ENCODE measurements around the gene TAAR2.
"Not testable (repeated sequence)": the region's sequence is repeated elsewhere in the genome, so short reads cannot be mapped to it uniquely, and the experiment has no call there.

Gene TAAR2

DNA sequence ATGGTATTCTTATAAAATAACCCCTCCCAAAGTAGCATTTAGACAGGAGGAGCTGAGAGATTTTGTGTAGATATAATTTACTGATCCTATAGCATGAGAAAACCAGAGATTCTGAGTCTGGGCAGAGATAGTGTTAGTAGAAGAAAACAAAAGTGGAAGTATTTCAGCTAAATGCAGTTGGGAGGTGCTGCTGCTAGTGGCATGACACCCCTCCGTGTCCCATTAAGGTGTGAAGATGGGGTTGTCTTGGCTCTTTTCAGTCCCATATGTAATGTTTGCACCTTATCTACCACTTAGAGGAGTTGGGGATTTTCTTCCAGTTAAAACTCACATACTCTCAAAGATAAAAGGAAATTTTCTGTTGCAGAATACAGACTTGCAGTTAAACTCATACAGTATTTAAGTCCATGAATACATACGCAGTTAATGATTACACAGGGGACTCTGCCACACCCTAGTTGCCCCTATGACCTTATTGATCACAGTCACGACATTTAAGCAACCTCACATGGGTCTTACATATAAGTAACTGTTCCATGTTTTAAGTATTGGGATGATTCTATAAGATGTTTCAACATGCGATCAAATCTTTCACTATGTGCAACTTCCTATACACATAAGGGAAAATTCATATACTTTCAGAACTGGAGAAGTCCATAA lies 11.5 kb downstream of the TAAR2 start:
- no peak for DNase-seq

DNA sequence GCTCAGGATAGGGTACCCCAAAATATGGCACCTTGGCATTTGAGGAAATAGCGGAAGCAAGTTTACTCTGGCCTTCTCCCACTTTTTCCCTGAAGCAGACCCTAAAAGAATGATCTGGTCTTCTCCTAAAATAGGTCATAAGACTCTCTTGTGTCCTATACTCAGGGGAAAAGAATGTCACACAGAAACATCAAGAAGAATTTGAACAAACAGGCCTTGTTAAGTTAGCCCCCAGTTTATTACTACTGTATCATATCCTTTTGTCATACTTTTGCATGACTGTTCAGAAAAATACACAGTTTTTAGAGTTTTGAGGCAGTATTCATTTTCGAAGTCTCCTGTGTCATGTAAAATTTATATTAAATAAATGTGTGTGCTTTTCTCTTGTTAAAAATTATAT lies 12.5 kb downstream of the TAAR2 start:
- no peak for DNase-seq

DNA sequence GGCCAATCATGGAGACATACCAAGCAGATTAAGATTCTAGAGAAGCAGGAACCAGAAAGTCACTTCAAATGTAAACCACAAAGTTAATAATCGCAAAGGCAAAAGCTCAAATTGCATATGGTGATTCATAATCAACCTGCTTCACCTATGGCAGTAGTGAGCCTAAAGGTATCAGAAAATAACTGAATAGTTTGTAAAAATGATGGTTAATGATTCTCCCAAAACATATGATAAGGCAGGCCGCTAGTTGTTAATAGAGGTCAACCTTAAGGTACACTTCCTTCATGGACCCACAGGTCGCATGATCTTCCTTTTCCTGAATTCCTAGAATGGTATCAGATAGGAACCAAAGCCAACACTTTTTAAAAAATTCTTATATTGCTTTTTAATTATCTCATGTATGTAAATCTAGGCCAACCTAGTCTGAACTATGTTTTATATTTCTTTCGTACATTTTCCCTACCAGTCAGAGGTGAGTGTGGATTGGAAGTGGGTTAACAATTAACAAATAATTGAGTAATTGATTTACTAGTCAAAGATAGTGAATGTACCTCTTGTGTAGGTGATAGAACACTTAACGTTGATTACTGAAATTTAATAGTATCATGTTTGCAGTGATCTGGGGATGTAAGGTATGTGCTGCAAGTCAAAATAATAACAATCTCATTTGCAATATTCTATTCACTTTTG lies 16.4 kb downstream of the TAAR2 start:
- DNase-seq: no peak

DNA sequence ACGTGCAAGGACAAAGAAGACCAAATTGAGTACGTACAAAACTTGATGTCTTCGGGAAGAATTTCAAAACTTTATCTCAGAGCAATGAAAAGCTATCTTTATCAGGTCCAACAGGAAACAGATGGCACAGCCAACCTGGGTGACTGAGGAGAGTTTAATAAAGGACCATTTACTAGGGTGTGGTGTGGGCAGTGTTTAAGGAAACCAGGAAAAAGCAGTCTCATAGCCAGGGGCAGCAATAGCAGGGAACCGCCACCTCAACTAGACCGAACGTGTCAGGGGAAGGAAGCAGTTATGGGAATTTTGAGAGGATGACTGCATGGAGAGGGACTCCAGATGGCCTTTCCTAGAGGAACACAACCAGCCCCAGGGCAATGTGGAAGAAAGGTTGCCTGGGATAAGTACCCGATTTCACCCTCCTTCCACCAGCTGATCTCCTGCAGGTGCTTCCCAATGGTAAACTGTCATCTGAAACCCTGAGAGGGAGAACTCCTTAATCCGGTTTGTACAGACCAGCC lies 19.4 kb downstream of the TAAR2 start:
- no peak for DNase-seq

DNA sequence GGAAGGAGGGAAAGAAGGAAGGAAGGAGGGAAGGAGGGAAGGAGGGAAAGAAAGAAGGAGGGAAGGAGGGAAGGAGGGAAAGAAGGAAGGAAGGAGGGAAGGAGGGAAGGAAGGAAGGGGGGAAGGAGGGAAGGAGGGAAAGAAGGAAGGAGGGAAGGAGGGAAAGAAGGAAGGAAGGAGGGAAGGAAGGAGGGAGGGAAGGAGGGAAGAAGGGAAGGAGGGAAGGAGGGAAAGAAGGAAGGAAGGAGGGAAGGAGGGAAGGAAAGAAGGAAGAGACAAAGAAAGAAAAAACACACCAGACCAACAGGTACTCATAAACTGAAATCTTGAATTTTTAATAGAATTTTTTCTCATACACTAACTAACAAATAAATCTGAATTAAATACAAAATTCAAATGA lies 23.2 kb downstream of the TAAR2 start:
- DNase-seq: not testable (repeated sequence)

DNA sequence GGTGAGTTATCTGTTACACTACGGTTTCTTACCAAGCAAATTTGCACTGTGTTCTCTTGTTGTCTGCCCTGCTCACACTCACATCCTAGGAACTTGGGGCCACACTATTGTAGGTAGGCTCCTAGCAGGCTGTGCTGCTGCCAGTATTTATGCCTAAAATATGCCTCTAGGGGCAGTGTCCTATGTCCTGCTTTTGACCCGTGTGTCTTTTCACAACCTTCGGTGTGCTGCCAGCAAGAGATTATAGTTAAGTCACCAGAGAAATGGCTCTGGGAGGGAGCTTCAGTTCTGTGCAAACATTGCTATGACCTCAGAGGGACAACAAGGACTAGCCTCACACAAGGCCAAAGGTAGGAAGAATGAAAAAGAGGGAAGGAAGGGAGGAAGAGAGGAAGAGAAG lies 25.6 kb downstream of the TAAR2 start:
- no peak for DNase-seq

DNA sequence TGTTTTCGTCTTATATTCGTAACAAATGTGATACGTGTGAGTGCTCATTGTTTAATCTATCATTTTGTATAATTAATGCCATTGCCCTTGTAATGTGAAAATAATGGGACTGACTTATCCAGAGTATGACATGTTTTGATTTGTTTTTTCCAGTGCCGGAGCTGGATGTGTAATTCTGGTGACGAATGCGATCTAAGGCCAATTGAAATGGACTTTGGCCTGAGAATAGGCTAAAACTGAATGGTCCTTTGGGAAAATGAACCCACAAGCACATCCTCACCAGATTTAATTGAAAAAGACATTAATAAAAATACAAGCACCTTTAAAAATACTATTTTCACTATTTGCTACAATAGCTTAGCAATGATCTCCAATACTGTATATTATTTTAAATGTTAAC lies 27.9 kb downstream of the TAAR2 start:
- DNase-seq: no peak

DNA sequence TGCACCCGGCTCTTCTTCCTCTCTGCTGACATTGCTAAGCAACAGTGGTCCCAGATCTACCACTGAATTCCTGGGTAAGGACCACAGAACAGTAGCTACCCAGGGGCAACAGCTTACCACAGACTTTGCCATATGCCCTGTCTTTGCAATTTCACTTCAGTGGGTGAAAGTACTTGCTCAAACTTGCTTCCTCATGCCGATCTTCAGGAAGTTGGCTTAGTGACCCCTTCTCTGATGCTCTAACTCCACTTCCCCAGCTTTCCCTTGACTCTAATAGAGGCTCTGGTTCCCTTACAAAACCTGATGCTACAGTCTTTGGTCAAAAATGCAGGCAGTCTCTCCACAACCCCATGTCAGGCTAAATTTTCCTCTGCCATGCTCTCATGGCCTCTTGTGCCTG lies 31.2 kb downstream of the TAAR2 start:
- no peak for DNase-seq

DNA sequence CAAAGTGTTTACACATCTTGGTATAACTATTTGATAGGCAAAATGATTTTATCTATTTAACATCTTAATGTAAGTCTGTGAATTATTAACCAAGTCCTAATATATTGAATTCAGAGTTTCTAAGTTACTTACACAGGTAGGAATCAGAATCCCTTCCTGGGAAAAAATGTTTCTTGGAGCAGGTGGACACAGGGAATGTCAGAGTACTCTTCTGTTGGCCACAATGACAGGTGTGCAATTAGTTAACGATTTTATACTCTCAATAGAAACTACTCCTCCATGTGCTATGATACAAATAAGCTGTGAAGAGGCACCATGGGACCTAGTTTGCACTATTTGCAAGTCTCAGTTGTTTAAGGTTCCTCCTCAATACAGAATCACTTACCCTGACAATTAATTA lies 33.7 kb downstream of the TAAR2 start:
- DNase-seq: no peak

DNA sequence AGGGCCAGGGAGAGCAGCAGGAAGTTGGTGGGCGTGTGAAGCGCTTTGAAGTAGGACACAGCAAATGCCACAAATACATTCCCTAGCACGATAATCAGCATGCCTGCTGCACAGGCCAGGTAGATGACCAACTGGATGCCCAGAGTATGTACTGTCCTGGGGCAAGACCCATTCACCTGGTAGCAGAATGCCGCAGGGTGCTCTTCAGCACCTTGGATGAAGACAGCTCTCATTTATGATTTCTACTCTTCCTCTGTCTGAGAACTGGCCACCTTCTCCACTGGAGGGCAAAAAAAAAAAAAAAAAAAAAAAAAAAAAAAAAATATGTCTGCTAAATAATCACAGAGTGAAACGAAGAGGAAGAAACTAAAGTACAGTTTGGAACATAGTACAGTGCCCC lies 34.6 kb downstream of the TAAR2 start, which contains the start of gene TAAR5:
Gene TAAR5 (minus strand): TSS at position 288 of the 400 bp plus-strand sequence. CDS start 55 bp downstream, at position 233.
- no peak for DNase-seq

DNA sequence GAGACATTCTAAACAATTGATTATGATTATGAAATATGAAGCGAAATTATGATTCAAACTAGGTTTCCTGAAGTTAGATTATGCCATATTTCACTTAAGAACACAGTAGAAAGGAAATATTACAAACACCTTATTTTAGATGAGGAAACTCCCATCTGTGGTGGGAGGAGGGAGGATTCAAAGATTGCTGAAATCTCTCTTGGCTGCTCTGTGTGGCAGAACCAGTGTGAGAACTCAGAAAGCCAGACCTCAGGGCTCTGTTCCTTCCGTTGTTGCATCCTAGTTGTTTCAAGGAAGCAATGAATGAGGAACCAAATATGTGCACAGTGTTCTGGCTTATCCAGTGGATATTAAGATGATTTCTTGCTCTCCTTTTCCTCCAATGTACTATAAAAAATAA lies 36.7 kb downstream of the TAAR2 start:
- DNase-seq: no peak

DNA sequence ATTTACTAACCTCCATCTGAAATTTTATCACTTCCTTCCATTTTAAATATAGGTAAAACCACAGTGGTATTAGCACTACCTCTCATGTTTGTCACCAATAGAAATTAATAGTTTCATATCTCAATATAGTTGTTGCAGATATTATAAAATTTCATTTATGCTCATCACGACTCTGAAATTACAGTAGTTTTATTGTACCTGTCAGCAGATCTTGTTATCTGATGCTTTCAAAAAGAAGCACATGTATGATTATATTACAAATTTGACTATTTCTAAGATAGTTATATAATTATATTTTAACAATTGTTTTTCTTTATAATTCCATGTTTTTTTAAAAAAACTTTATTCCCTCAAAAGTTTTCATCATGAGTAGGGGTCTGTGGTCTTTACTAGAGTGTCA lies 39.4 kb downstream of the TAAR2 start:
- no peak for DNase-seq

DNA sequence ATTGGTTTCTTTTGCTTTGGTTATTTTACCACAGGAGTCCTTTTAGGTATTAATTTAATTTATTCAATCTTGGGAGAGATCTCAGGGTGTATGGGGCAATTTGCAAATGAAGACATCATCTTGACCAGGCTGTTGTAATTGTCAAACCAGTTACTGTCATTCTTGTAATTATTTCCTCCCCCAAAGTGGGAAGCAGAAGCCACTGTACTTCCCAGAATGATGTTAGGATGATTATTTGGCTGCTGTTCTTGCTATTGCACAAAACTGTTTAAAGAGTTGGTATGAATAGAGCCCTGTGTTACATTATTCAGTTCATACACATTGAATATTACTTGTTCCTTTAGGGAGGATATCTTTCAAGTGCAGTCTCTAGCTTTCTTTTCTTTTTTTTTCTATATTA lies 52.3 kb downstream of the TAAR2 start:
- DNase-seq: no peak

DNA sequence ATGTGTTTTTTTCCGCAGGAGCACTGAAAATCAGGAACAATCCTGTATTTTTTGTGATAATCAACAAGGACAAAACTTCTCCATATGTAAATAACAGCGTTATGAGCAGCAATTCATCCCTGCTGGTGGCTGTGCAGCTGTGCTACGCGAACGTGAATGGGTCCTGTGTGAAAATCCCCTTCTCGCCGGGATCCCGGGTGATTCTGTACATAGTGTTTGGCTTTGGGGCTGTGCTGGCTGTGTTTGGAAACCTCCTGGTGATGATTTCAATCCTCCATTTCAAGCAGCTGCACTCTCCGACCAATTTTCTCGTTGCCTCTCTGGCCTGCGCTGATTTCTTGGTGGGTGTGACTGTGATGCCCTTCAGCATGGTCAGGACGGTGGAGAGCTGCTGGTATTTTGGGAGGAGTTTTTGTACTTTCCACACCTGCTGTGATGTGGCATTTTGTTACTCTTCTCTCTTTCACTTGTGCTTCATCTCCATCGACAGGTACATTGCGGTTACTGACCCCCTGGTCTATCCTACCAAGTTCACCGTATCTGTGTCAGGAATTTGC lies 53.8 kb downstream of the TAAR2 start, which contains the start of gene TAAR6:
Gene TAAR6 (plus strand): TSS at position 102 of the 557 bp plus-strand sequence. CDS start 0 bp downstream, at position 102.
- DNase-seq: no peak

DNA sequence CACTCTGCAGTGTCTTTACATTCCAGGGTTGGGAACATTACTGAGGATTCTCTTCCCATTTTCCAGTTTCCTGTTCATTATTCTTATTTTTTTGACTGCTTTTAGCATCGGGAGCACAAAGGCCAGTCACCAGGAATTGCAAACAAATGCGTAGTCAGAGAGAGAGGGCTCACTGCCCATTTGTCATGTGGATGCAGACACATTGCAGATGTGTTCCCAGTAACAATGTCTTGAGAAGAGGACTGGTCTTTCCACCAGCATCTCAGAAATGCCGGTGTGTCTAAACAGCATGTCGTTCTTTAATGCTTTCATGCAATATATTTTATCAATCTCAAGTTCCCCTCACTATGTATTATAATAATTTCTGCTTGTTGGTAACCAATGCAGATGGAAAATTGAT lies 54.9 kb downstream of the TAAR2 start:
- DNase-seq: no peak

DNA sequence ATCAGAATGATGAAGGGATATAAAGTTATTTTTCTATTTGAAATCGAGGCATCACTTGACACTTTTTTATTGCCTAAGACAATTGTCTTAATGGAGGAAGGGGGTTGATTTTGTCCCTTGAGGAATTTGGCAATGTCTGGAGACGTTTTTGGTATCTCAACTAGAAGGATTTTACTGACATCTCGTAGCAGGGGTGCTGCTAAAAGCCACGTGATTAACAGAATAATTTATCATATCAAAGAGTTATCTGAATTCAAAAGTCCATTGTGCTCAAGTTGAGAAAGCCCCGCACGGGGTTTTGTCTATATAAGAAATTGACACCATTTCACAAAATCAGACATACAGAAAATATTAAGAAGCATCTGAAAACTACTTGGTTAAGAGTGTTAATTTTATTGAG lies 55.5 kb downstream of the TAAR2 start:
- no peak for DNase-seq

DNA sequence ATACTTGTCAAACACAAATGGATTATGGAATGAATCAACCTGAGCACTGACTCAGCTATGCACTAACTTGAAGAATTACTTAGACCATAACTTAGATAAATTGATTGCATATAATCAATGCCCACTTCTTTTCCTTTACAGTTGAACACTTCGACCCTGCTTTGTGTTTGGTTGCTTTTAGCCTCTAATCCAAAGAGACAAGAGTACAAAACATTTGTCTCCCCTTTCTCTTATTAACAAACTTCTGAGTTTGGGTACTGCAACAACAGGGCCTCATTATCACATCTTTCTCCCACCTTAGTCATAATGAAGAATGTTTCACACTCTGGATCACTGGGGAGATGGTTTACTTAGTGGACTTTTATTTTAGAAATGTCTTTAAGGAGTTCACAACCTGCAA lies 56.5 kb downstream of the TAAR2 start:
- no peak for DNase-seq

All from CD4-positive, alpha-beta T cell treated with Interleukin-17A for 4 hours (primary cell).